Suppressor macrophage (primary cell): ENCODE results near the gene RPS6KA4.

Experiments used
- DNase-seq, 4 experiments: peaks; one replicate each; pipeline ENCODE4 v3.0.0-alpha.2; 2020 to 2022

RPS6KA4 gene

GRCh38 chr11:64388894-64389293, 29.9 kb downstream of the RPS6KA4 start:
- no peak for DNase-seq

GRCh38 chr11:64389851-64390250, 30.9 kb downstream of the RPS6KA4 start:
- no peak for DNase-seq

GRCh38 chr11:64390558-64390957, 31.6 kb downstream of the RPS6KA4 start:
- DNase-seq, result no peak

- DNase-seq, result no peak
Observed at GRCh38 chr11:64391839-64392238, 32.9 kb downstream of the RPS6KA4 start.

- peak; percentile 37 to 71 (median 56) for DNase-seq
Observed at GRCh38 chr11:64395545-64396078, 36.6 kb downstream of the RPS6KA4 start.

GRCh38 chr11:64396079-64396591, 37.2 kb downstream of the RPS6KA4 start:
- peak in 3 of 4 experiments; percentile 55 to 70 (median 66) for DNase-seq

GRCh38 chr11:64400102-64400501, 41.1 kb downstream of the RPS6KA4 start:
- DNase-seq, result peak in 2 of 4 experiments; percentile 36 to 40

- DNase-seq, result no peak
Observed at GRCh38 chr11:64400667-64401066, 41.7 kb downstream of the RPS6KA4 start.

- DNase-seq, result no peak
Observed at GRCh38 chr11:64401775-64402174, 42.8 kb downstream of the RPS6KA4 start.

GRCh38 chr11:64403106-64403505, 44.1 kb downstream of the RPS6KA4 start:
- no peak for DNase-seq

- DNase-seq, result no peak
Observed at GRCh38 chr11:64406221-64406946, 47.4 kb downstream of the RPS6KA4 start.

GRCh38 chr11:64407221-64407620, 48.3 kb downstream of the RPS6KA4 start:
- DNase-seq, result no peak

- no peak for DNase-seq
Observed at GRCh38 chr11:64407630-64408029, 48.7 kb downstream of the RPS6KA4 start.

GRCh38 chr11:64409278-64409677, 50.3 kb downstream of the RPS6KA4 start:
- no peak for DNase-seq

- peak; percentile 18 to 58 (median 44) for DNase-seq
Observed at GRCh38 chr11:64409707-64410403, 50.9 kb downstream of the RPS6KA4 start.

GRCh38 chr11:64410404-64410734, 51.4 kb downstream of the RPS6KA4 start:
- DNase-seq, result peak in 1 of 4 experiments; percentile 24

- no peak for DNase-seq
Observed at GRCh38 chr11:64413417-64413816, 54.5 kb downstream of the RPS6KA4 start.

- DNase-seq, result no peak
Observed at GRCh38 chr11:64415286-64415685, 56.3 kb downstream of the RPS6KA4 start.

GRCh38 chr11:64415996-64416728, 57.2 kb downstream of the RPS6KA4 start:
- DNase-seq, result no peak

- peak in 2 of 4 experiments; percentile 26 to 36 for DNase-seq
Observed at GRCh38 chr11:64418233-64418632, 59.3 kb downstream of the RPS6KA4 start.

GRCh38 chr11:64419257-64419790, 60.4 kb downstream of the RPS6KA4 start:
- DNase-seq, result no peak

- no peak for DNase-seq
Observed at GRCh38 chr11:64419818-64420485, 61.0 kb downstream of the RPS6KA4 start.
